Neuronal stem cell (in vitro differentiated cells): Measurements from ENCODE around the gene AMZ1.
A peak's percentile ranks its signal among the peaks of the same experiment; 100 is the strongest.

Experiments
- DNase-seq: peaks from one replicate; pipeline ENCODE4 v3.0.0-alpha.2; 2013; ENCODE audit warnings: low spot score
- H2AFZ ChIP-seq: one replicate; pipeline ENCODE4 v1.6.1; 2013; ENCODE audit warnings: mild to moderate bottlenecking, low read length, inconsistent platforms
- H2AK5ac ChIP-seq: 2 replicates; pipeline ENCODE4 v1.6.1; 2013; ENCODE audit warnings: low read depth, mild to moderate bottlenecking, inconsistent platforms, low read length, moderate library complexity, mixed read lengths
- H2BK120ac ChIP-seq: 2 replicates; pipeline ENCODE4 v1.6.1; 2013; ENCODE audit warnings: low read depth, mild to moderate bottlenecking, inconsistent platforms, low read length, moderate library complexity, mixed read lengths
- H2BK12ac ChIP-seq: one replicate; pipeline ENCODE4 v1.6.1; 2013; ENCODE audit warnings: low read length, inconsistent platforms
- H2BK15ac ChIP-seq: 2 replicates; pipeline ENCODE4 v1.6.1; 2013; ENCODE audit warnings: mild to moderate bottlenecking, low read length, inconsistent platforms, mixed read lengths
- H2BK5ac ChIP-seq: one replicate; pipeline ENCODE4 v1.6.1; 2013; ENCODE audit warnings: inconsistent platforms, mild to moderate bottlenecking, low read length, moderate library complexity
- H3K14ac ChIP-seq: one replicate; pipeline ENCODE4 v1.6.1; 2013; ENCODE audit warnings: low read length, inconsistent platforms
- H3K18ac ChIP-seq: 2 replicates; pipeline ENCODE4 v1.6.1; 2013; ENCODE audit warnings: low read length, inconsistent platforms
- H3K23ac ChIP-seq: 2 replicates; pipeline ENCODE4 v1.6.1; 2013; ENCODE audit warnings: low read depth, mild to moderate bottlenecking, mixed read lengths, low read length, inconsistent platforms; ENCODE audit not compliant: poor library complexity
- H3K27ac ChIP-seq: replicated peaks from 3 replicates; pipeline ENCODE4 v1.5.1; 2013; ENCODE audit warnings: low read length, inconsistent platforms
- H3K27me3 ChIP-seq, 3 experiments: 2 replicates each; pipeline ENCODE4 v1.6.1; 2013; ENCODE audit warnings: low read length in 3 of 3, mild to moderate bottlenecking in 2 of 3, inconsistent platforms in 1 of 3, low read depth in 1 of 3, mixed read lengths in 1 of 3, moderate library complexity in 1 of 3; ENCODE audit not compliant: control insufficient read depth in 3 of 3, insufficient read depth in 3 of 3
- H3K36me3 ChIP-seq, 2 donors: replicated peaks in 1 of 2; 2 replicates each; pipeline ENCODE4 v1.6.1; 2013; ENCODE audit warnings: low read length in 2 of 2; ENCODE audit not compliant: control insufficient read depth in 2 of 2, insufficient read depth in 2 of 2
- H3K4ac ChIP-seq: 2 replicates; pipeline ENCODE4 v1.6.1; 2013; ENCODE audit warnings: inconsistent platforms, mild to moderate bottlenecking, low read length, moderate library complexity
- H3K4me1 ChIP-seq, 2 donors: 1 replicate in 1 of 2; 2 replicates in 1 of 2; pipeline ENCODE4 v1.6.1; 2013; ENCODE audit warnings: low read length in 2 of 2, low read depth in 1 of 2; ENCODE audit not compliant: control insufficient read depth in 2 of 2, insufficient read depth in 1 of 2
- H3K4me2 ChIP-seq: one replicate; pipeline ENCODE4 v1.6.1; 2013; ENCODE audit warnings: mild to moderate bottlenecking, low read length, inconsistent platforms; ENCODE audit not compliant: insufficient read depth, poor library complexity, severe bottlenecking
- H3K4me3 ChIP-seq, 2 donors: 2 replicates each; pipeline ENCODE4 v1.5.1; 2013; ENCODE audit warnings: low read length in 2 of 2, mild to moderate bottlenecking in 2 of 2, inconsistent platforms in 1 of 2, moderate library complexity in 1 of 2
- H3K79me1 ChIP-seq: one replicate; pipeline ENCODE4 v1.6.1; 2013; ENCODE audit warnings: low read depth, mild to moderate bottlenecking, inconsistent platforms, low read length, moderate library complexity
- H3K9ac ChIP-seq: one replicate; pipeline ENCODE4 v1.6.1; 2013; ENCODE audit warnings: mild to moderate bottlenecking, low read depth, low read length, inconsistent platforms; ENCODE audit not compliant: poor library complexity
- H3K9me3 ChIP-seq, 2 donors: replicated peaks in 1 of 2; 2 replicates each; pipeline versions ENCODE3 to v1.6.1; 2013; ENCODE audit warnings: low read length in 2 of 2, mild to moderate bottlenecking in 2 of 2, inconsistent platforms in 1 of 2, low read depth in 1 of 2, mixed read lengths in 1 of 2, moderate library complexity in 1 of 2; ENCODE audit not compliant: control insufficient read depth in 2 of 2, insufficient read depth in 1 of 2
- H4K8ac ChIP-seq: one replicate; pipeline ENCODE4 v1.6.1; 2013; ENCODE audit warnings: low read depth, mild to moderate bottlenecking, inconsistent platforms, low read length, moderate library complexity
- H4K91ac ChIP-seq: one replicate; pipeline ENCODE4 v1.6.1; 2013; ENCODE audit warnings: low read length, low read depth, mild to moderate bottlenecking, inconsistent platforms; ENCODE audit not compliant: poor library complexity
- WGBS, 2 donors: extraction: QIAGEN DNeasy Blood & Tissue Kit; methylation state at CpG; one replicate each; pipeline ENCODE4 v1.1.7; 2013; ENCODE audit warnings: missing lambda C conversion rate in 2 of 2, mixed read lengths in 1 of 2; ENCODE audit not compliant: insufficient read length in 2 of 2, insufficient replicate concordance in 1 of 2; ENCODE audit errors: extremely low coverage in 2 of 2; 5-methylcytosine and 5-hydroxymethylcytosine counted together

The AMZ1 gene

DNA sequence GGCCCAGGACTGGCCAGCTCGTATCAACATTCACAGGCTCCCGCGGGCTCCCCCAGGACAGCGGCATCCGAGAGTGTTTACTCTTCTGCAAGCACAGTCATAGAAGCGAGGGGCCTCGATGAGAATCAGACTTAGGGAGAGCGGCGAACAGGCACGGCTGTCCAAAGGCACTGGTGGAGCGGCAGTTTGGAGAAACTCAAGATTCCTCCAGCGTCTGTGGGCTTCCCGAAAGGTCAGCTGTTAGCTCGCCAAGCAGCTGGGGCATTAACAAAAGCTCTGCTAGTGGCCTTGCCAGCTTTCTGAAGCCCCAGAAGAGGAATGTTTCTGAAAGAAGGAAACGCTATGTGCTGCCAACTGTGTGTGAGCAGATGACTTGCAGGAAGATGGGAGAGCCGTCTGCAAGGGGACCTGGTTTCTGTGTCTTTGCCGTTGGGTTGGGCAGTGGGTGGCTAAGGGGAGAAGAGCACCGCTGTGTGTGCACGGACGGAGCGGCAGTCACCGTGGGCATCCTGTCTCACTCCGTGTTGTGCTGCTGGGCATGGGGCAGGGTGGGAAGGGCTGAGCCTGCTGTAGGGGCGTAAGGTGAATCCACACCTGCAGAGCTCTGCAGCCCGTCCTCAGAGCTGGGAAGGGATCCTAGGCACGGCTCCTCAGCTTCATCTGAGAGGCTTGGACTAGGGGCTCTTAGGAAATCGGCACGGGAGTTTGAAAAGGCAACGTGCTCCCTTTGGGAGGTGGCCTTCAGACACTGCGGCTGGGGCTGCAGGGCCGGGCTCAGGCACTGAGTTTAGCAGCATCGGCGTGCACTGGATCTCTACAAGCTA is 42.1 kb downstream of the AMZ1 start:
- H2BK12ac ChIP-seq: no peak overlapping the region
- H2BK5ac ChIP-seq: no peak overlapping the region
- DNase-seq: no peak
- H3K4me3 ChIP-seq: no peak overlapping the region
- WGBS, 2 donors: no CpG with 5 or more reads among the region's 33 CpGs
- peaks cover 15 to 59% of the 10 kb centered on the region in 2 donors for H3K36me3 ChIP-seq
- no peak overlapping the region for H3K14ac ChIP-seq
- no peak overlapping the region for H3K4ac ChIP-seq
- no peaks in the 10 kb centered on the region for H3K79me1 ChIP-seq
- H3K23ac ChIP-seq: no peak overlapping the region
- H3K27ac ChIP-seq: no peak overlapping the region
- no peak overlapping the region for H2AK5ac ChIP-seq
- no peak overlapping the region for H2BK15ac ChIP-seq
- peaks cover 0 to 4% of the 10 kb centered on the region in 2 donors for H3K9me3 ChIP-seq
- H2AFZ ChIP-seq: no peak overlapping the region
- H3K18ac ChIP-seq: no peak overlapping the region
- H4K8ac ChIP-seq: no peak overlapping the region
- peak overlapping the region; percentile 54 for H3K9ac ChIP-seq
- no peak overlapping the region for H3K4me2 ChIP-seq
- no peaks in the 10 kb centered on the region for H3K27me3 ChIP-seq
- peaks cover 3% of the 10 kb centered on the region in 2 donors for H3K4me1 ChIP-seq
- H4K91ac ChIP-seq: no peak overlapping the region
- H2BK120ac ChIP-seq: no peak overlapping the region

DNA sequence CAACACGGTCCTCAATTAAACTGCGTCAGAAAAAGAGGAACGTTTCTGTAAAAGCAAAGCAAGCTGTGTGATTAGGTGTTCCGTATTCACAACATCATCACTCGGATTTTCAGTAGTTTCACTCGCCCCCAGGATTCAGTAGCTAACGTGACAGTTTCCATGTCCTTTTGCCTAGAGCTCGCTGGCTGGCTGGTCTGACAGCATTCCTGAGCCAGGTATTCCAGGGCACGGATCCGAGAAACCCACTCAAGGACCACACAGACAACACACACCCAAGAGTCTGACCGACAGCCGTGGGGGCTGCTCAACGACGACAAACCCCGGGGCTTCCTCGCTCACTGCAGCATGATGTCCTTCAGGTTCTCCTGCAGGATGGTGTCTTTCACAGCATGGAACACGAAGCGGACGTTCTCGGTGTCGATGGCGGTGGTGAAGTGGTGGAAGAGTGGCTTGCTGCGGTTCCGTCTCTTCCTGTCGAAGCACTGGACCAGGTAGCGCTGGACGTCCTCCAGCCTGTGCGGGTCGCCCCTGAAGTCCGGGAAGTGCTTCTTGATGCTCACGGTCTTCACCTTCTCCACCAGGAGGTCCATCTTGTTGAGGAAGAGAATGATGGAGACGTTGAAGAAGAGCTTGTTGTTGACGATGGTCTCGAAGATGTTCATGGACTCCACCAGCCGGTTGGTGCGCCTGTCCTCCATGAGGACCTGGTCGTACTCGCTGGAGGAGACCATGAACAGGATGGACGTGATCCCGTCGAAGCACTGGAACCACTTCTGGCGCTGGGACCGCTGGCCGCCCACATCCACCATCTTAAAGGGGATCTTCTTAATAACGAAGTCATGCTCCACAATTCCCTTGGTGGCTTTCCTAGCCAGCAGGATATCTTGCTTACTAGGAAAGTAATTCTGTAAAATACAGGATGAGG is 43.1 kb downstream of the AMZ1 start:
- H3K14ac ChIP-seq: no peak overlapping the region
- no peak overlapping the region for H2BK120ac ChIP-seq
- no peak overlapping the region for H4K8ac ChIP-seq
- no peak overlapping the region for H3K4me3 ChIP-seq
- no peak overlapping the region for H2BK5ac ChIP-seq
- no peak overlapping the region for H3K27ac ChIP-seq
- H3K23ac ChIP-seq: no peak overlapping the region
- no peak overlapping the region for H3K4me2 ChIP-seq
- no peak overlapping the region for H2BK15ac ChIP-seq
- whole genome bisulfite sequencing, 2 donors: no CpG with 5 or more reads among the region's 45 CpGs
- no peak for DNase-seq
- no peak overlapping the region for H4K91ac ChIP-seq
- no peak overlapping the region for H3K4ac ChIP-seq
- H2BK12ac ChIP-seq: no peak overlapping the region
- no peaks in the 10 kb centered on the region for H3K27me3 ChIP-seq
- H3K9ac ChIP-seq: no peak overlapping the region
- H3K18ac ChIP-seq: no peak overlapping the region
- no peak overlapping the region for H2AFZ ChIP-seq
- no peak overlapping the region for H2AK5ac ChIP-seq
- peaks cover 3% of the 10 kb centered on the region in 2 donors for H3K4me1 ChIP-seq
- H3K79me1 ChIP-seq: peaks cover 6% of the 10 kb centered on the region
- peaks cover 0 to 4% of the 10 kb centered on the region in 2 donors for H3K9me3 ChIP-seq
- peaks cover 15 to 53% of the 10 kb centered on the region in 2 donors for H3K36me3 ChIP-seq

DNA sequence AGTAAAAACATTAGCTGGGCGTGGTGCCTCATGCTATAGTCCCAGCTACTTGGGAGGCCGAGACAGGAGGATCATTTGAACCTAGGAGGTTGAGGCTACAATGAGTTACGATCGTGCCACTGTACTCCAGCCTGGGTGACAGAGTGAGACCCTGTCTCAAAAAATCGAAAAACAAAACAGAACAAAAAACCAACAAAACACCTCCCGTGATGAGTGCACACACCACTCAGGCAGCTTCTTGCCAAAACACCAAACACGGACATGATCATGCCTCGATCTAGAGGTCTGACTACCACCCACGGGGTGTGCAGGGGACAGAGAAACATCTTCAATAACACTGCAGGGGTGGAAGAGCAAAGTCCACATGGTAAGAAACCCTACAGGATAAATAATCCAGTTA is 44.4 kb downstream of the AMZ1 start:
- peaks cover 2 to 9% of the 10 kb centered on the region in 2 donors for H3K9me3 ChIP-seq
- no peak overlapping the region for H2AFZ ChIP-seq
- H2BK5ac ChIP-seq: no peak overlapping the region
- H3K4ac ChIP-seq: no peak overlapping the region
- no CpG with 5 or more reads among the region's 9 CpGs for WGBS, 2 donors
- H3K23ac ChIP-seq: no peak overlapping the region
- H2BK12ac ChIP-seq: no peak overlapping the region
- no peak overlapping the region for H2BK120ac ChIP-seq
- no peak overlapping the region for H4K8ac ChIP-seq
- H2AK5ac ChIP-seq: no peak overlapping the region
- no peak for DNase-seq
- no peak overlapping the region for H4K91ac ChIP-seq
- H3K4me2 ChIP-seq: no peak overlapping the region
- no peaks in the 10 kb centered on the region for H3K27me3 ChIP-seq
- H3K14ac ChIP-seq: no peak overlapping the region
- no peak overlapping the region for H3K9ac ChIP-seq
- H3K79me1 ChIP-seq: peaks cover 11% of the 10 kb centered on the region
- H3K4me1 ChIP-seq: peaks cover 3 to 5% of the 10 kb centered on the region in 2 donors
- H3K18ac ChIP-seq: no peak overlapping the region
- peaks cover 9 to 43% of the 10 kb centered on the region in 2 donors for H3K36me3 ChIP-seq
- no peak overlapping the region for H3K27ac ChIP-seq
- no peak overlapping the region for H2BK15ac ChIP-seq
- H3K4me3 ChIP-seq: no peak overlapping the region
